Spleen (tissue), 7 donors: Measurements from ENCODE around the gene PLAAT3.

Experiments
- CTCF ChIP-seq, 11 experiments: fragments of 200-600 bp in 7 of 11; fragments of 450-650 bp in 4 of 11; sonication (generic) in 4 of 11; IDR thresholded peaks in 8 of 11; conservative IDR thresholded peaks in 3 of 11; 1 replicate in 7 of 11; 2 replicates in 4 of 11; pipeline versions ENCODE4 v1.4.0 to v1.8.0; 2016 to 2021; ENCODE audit warnings: antibody characterized with exemption in 11 of 11, inconsistent platforms in 4 of 11, mild to moderate bottlenecking in 1 of 11
- POLR2A ChIP-seq, 3 donors: fragments of 450-650 bp; IDR thresholded peaks; one replicate each; pipeline ENCODE4 v1.5.1; 2017; ENCODE audit warnings: antibody characterized with exemption in 3 of 3, mild to moderate bottlenecking in 1 of 3
- donor health status: DM: no; HTN: no; CAD: no; lungs with moderate emphysema.
- donor health status: DM: no; HTN: no; CAD: no.
- donor health status: DM: no; HTN: no; CAD: no.

DNA sequence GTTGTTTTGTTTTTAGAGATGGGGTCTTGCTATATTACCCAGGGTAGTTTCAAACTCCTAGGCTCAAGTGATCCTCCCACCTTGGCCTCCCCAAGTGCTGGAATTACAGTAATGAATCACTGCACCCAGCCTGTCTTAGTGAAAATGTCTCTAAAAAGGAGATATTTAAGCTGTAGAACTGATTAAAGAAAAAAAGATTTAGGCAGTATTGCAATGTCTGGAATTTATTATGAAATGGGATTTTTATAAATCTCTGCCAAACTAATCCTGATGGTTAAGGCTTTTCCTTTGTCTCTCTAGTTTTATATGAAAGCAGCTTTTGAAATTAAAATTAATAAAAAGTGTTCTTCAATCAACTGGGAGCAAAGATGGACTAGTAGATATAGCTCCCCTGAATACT lies 2.1 kb downstream of the PLAAT3 start:
- TF ChIP-seq CTCF (IDR thresholded peaks at IDR 0.05 in 8 of 11, conservative IDR thresholded peaks at IDR 0.05 in 3 of 11): no peak
- TF ChIP-seq POLR2A (IDR thresholded peaks at IDR 0.05): no peak
